SJCRH30 (cell line): ENCODE results near the gene ABHD13. TPM values are rescaled to one million over a fixed set of nuclear protein-coding genes. Genes with fewer than 3 reads are reported as not detected.

ENCODE experiments used
- total RNA-seq: library from RNA; depleted of rRNA; stranded (reverse); fragments of >200 nt; shearing (Covaris generic); gene quantifications from 2 replicates; pipeline ENCODE4 v1.2.3, GENCODE V29; 2014; rRNA removed

The ABHD13 gene
- total RNA-seq, 1 experiment from 2014 or later = 13.5 TPM

Other genes with a start within 250 kb of the ABHD13 start
- gene LIG4, start 2.9 kb upstream of the ABHD13 start, total RNA-seq = 9.8 and 10.8 TPM in 2 replicates
- gene TNFSF13B, start 51.3 kb downstream of the ABHD13 start, total RNA-seq = 0.13 and 0.49 TPM in 2 replicates